SKM-1 (cell line): Measurements from ENCODE around the gene ITPK1.

Source experiments
- DNase-seq: peaks from one replicate; lab custom pipeline; 2025; ENCODE audit not compliant: unreplicated experiment; lab: John Stamatoyannopoulos, UW

Gene ITPK1

DNA sequence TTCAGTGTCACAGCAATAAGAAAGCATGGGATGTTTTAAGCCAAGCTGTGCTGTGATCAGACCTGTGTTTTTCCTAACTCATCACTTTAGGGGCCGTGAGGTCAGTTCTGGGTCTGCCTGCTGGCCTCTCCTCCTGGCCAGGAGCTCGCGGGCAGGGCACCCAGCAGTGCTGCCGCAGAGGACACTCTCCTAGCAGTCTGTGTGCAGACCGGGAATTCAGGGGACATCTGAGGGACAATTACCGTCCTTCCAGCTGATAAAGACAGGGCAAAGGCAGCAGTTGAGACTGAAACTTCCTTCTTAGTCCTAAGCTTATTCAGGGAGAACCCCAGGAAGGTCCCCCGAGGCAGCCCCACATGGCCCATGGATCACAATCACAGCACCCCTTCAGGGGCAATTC lies 103.2 kb downstream of the ITPK1 start:
- no peak for DNase-seq

GRCh38 chr14:93011650-93012325 lies 103.9 kb downstream of the ITPK1 start:
- DNase-seq: no peak

- DNase-seq: no peak
These were observed 104.6 kb downstream of the ITPK1 start for GRCh38 chr14:93011141-93011529.

GRCh38 chr14:93010522-93011140 lies 105.1 kb downstream of the ITPK1 start:
- no peak for DNase-seq

DNA sequence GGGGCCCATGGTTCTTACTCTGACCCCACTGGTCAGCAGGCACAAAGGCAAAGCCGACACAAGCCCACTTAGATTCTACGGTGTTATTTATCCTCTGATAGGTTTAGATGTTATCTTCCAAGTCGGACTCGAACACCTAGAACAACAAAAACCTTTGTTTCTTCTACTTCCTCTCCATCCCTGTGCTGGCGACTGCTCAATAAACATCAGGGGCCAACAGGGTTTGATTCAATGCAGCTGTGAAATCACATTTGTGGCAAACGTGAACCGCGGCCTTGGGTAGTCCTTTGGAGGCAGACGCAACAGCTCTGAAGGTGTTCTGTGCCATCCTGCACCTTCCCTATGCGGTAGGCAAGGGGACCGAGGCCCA lies 105.6 kb downstream of the ITPK1 start:
- no peak for DNase-seq

DNA sequence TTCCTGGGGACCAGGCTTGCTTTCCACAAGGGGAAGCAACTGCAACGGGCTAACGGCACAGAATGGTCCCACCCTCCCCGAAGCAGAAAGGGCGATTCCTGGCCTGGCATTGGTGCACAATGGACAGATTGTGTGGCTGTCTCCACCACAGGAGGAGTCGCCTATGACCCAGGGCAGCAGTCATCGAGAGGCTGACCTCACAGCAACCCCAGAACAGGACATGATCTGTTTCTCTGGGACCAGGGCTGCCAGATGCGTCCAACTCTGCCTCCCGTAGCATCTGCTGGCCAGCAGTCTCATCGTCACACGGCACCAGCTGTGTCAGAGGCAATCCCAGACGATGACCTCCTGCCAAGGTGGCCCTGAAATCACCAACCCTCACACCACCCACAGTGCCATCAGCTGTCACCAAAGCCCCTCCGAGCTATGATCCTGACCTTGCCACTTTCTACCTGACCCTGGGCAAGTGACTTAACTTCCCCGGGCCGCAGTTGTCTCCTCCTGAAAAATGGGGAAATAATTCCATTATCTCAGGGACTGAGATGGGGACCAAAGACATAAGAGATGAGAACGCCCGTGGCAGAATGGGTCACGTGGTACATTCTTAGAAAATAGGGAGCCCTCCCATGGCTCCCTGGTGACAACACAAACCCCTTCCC lies 106.1 kb downstream of the ITPK1 start:
- DNase-seq: no peak

DNA sequence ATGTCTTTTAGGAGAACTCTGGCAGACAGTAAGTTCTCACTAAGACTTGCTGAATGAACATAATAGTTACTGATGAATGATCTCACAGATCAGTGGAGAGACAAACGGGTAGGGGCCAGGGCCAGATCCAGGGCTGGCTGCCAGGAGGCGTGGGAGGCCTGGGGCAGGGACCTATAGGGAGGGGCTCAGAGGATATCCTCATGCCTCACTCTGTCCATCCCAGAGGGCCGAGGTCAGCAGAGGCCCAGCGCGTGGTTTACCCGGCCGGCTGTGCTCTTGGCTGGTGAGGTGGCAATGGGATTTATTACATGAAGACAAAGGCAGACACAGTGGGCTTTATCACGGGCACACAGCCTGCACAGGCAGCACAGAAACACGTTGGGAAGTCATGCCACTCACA lies 107.3 kb downstream of the ITPK1 start:
- DNase-seq: no peak

- DNase-seq: no peak
These were observed 108.3 kb downstream of the ITPK1 start for GRCh38 chr14:93007225-93007997.

- DNase-seq: no peak
These were observed 109.1 kb downstream of the ITPK1 start for GRCh38 chr14:93006567-93007051.

DNA sequence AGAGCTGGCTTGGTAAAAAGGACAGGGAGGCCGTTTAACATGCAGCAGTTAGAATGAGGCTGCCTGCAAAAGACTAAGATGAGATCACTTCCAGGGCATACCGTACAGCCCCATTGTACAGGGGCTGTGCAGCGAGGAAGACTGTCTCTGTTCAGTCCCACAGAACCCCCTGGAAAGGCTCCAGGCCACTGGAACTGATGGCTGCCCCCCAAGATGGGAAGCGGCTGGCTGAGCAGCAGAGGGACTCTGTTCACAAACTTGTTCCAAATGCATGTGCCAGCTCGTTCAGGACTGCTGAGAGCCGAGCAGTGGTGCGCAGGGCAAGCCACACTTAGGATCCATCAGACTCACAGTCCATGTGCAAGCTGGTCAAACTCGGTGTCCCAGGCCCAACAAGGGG lies 109.9 kb downstream of the ITPK1 start:
- DNase-seq: no peak

GRCh38 chr14:93005135-93005813 lies 110.5 kb downstream of the ITPK1 start:
- DNase-seq: no peak

DNA sequence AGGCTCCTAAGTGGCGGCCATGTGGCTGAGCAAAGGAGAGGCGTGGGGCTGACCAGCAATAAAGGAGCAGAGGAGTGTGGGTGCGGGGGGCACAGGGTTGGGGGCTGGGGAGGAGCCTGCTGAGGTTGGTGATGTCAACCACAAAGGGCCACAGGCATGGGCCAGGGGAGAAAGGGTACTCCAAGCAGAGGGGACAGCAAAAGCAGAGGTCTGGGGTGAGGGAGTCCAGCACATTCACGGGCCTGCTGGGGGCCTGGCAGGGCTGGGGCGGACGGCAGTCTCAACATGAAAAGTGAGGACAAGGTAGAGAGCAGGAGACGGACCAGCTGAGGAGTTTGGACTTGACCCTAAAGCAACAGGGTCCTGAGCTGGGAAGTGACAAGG lies 111.0 kb downstream of the ITPK1 start:
- DNase-seq: no peak

GRCh38 chr14:93003945-93004698 lies 111.6 kb downstream of the ITPK1 start:
- DNase-seq: no peak

DNA sequence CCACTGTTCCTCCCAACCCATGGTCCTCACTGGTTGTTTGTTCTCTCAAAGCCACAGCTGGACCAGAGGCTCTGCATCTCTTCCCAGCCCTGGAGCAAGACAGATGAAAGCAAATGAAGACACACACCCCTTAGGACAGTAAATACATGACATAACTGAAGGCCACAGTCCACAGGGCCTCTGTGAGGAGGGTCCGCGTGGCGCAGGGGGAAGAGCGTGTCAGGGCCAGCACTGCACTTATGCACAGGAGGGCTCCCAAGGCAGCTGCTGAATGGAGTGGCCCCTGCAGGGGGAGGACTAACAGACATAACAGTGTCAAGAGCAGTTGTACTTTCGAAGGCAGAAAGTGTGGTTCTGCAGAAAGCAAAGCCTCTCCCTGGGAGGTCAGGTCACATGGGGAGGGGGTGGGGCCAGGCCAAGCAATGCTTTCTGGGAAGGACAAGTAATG lies 112.8 kb downstream of the ITPK1 start:
- DNase-seq: no peak

GRCh38 chr14:93002049-93002448 lies 113.7 kb downstream of the ITPK1 start:
- no peak for DNase-seq

DNA sequence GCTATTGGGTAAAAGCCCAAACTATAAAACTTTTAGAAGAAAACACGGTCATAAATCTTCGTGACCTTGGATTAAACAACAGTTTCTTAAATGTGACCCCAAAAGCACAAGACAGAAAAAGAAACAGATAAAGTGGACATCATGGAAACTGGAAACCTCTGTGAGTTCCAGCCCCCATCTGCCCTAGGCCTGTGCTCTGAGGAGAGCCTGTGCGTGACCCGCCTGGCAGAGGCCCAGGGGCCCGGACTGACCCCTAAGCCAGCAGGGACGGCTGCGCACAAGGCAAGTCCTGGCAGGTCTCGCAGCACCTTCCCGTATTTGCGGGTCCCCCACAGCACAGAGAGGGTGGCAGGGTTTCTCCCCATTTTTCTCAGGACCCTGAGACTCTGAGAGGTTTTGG lies 116.8 kb downstream of the ITPK1 start:
- DNase-seq: no peak

DNA sequence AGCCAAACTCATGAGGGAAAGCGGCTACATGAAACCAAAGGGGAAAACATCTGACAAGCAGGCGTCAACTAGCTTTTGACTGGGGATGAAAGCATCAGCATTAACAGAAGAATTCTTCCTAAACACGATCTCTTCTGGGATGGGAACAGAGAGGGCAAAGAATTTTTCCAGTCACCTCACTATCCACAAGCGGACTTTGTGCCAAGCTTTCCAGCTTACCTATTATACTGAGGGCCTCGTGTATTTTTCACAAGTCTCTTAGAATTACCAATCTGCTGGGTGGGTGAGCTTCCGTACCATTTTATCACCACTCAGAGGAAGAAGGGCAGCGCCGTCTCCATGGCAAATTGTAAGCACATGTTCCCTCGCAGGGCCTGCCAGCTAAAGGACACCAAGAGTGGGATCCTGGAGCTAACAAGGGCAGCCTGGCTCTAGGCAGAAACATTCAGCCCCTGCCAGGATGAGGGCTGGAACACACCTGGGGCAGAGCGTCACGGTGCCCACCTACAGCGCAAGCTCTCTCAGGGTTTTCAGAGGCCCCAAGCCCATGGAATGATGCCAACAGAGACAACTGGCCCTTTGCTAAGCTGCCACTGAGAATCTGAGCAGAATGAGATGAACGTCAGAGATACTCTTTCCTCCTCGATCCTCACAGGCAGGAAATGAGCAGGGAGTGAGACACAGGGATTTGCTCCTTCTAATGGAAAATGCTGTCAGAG lies 118.2 kb downstream of the ITPK1 start:
- no peak for DNase-seq

DNA sequence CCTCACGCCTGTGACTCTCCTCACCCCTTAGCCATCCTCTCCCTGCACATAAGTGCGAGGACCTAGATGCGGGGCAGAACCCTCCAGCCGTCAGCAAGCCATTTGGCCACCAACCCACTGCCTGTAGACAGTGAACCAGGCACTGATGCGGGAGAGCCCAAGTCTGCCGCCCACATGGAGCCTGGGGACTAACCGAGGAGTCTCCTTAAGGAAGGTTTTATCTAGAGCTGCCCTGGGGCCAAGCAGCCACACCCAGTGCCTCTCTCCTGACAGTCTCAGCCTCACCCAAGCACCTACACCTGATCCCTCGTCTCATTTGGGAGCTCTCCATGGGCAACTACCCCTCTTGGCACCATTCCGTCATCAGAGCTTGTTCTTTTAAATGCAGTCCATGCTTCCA lies 120.1 kb downstream of the ITPK1 start:
- no peak for DNase-seq

GRCh38 chr14:92994942-92995341 lies 120.8 kb downstream of the ITPK1 start:
- DNase-seq: no peak
